Retinal pigment epithelial cell (primary cell): ENCODE data around the gene SLC7A11.

Source experiments
- DNase-seq: peaks from one replicate; pipeline ENCODE4 v3.0.0-alpha.2; 2010; ENCODE audit warnings: low read depth
- H3K4me3 ChIP-seq: 2 replicates; pipeline ENCODE4 v1.5.1; 2011; ENCODE audit warnings: mild to moderate bottlenecking, low read length, control low read depth, moderate library complexity
- TF ChIP-seq, protein P1 (sequence below): conservative IDR thresholded peaks from 2 replicates; pipeline ENCODE4 v1.5.1; 2011; ENCODE audit warnings: low read depth, low read length, control low read depth, inconsistent platforms

Gene SLC7A11

DNA sequence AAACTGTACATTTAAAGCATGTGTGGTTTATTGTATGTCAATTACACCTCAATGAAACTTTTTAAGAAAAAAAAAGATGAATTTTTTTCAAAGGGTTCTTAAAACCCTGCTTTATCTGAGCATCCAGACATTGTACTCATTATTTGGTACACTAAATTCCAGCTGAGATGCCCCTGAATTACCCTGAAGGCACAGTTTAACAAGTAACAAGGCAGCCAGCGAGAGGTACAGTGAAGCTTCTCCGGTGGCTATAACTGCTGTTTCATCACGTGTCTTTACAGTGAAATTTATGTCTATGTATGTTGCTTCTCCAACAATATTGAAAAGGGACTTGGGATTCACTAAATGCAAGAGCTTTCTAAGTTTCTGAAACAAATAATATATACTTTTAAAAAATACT, 15.8 kb downstream of the SLC7A11 start:
- TF ChIP-seq, protein P1, sequence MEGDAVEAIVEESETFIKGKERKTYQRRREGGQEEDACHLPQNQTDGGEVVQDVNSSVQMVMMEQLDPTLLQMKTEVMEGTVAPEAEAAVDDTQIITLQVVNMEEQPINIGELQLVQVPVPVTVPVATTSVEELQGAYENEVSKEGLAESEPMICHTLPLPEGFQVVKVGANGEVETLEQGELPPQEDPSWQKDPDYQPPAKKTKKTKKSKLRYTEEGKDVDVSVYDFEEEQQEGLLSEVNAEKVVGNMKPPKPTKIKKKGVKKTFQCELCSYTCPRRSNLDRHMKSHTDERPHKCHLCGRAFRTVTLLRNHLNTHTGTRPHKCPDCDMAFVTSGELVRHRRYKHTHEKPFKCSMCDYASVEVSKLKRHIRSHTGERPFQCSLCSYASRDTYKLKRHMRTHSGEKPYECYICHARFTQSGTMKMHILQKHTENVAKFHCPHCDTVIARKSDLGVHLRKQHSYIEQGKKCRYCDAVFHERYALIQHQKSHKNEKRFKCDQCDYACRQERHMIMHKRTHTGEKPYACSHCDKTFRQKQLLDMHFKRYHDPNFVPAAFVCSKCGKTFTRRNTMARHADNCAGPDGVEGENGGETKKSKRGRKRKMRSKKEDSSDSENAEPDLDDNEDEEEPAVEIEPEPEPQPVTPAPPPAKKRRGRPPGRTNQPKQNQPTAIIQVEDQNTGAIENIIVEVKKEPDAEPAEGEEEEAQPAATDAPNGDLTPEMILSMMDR, result no peak
- DNase-seq, result no peak
- no peak overlapping the region for H3K4me3 ChIP-seq

DNA sequence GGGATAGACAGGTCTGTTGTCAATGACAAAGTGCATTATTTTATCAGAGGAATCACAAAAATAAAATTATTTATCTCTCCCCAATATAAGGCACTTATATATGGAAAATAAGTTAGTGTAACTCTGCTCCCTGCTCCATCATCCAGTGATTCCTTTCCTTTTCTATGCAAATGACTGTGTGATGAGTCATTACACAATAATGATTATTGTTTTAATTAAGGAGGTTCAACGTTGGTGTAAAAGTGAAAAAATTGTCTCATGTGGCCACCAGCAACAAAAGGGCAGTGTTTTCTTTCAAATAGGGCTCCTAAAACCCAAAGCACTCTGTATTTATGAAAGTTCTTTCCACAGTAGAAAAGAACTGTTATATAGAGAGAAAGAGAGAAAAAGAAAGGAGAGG, 16.7 kb downstream of the SLC7A11 start:
- no peak overlapping the region for H3K4me3 ChIP-seq
- DNase-seq, result no peak

DNA sequence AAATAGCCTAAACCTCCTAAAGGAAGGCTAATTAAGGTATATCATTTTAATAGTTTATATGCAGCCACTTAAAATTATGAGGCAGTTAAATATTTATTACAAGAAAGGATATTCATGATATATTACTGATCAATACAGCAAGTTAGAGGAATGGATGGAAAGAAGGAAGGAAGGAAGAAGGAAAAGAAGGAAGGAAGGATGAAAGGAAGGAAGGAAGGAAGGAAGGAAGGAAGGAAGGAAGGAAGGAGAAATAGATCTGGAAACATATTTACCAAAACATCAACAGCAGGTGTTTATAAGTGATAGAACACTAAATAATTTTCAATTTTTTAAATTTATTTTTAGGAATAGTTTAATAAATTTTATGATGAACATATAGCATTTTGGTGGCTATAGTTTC, 17.5 kb downstream of the SLC7A11 start:
- DNase-seq, result no peak
- no peak overlapping the region for H3K4me3 ChIP-seq
- TF ChIP-seq, protein P1, result no peak

More for the DNA sequence above, 16.7 kb downstream of the SLC7A11 start:
- TF ChIP-seq, protein P1, result no peak

DNA sequence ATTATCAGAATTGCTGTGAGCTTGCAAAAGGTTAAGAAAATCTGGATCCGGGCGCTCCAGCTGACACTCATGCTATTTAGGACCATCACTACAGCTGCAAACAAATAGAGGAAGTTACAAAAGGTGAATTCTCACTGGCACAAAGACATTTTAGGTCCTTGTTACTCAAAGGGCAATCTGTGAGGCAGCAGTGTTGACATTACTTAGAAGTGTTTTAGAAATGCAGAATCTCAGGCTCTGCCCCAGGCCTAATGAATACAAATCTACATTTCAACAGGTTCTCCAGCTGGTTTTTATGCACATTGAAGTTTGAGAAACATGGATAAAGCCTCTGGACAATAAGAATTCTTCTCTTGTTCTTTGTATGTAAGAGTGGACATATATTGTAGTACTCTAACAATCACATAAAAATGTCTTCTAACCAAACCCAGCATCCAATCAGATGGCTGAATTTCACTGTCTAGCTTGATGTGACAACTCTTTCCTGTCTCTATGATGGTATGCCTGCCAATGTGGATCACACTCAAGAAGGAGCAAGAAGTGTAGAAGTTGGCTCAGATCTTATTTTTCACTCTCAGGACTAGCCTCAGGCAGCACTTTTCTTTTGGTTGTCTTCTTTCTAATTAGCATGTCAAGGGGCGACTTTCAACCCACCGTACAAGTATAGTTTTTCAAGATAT, 18.8 kb downstream of the SLC7A11 start:
- TF ChIP-seq, protein P1, result no peak
- no peak for DNase-seq
- H3K4me3 ChIP-seq, result no peak overlapping the region

DNA sequence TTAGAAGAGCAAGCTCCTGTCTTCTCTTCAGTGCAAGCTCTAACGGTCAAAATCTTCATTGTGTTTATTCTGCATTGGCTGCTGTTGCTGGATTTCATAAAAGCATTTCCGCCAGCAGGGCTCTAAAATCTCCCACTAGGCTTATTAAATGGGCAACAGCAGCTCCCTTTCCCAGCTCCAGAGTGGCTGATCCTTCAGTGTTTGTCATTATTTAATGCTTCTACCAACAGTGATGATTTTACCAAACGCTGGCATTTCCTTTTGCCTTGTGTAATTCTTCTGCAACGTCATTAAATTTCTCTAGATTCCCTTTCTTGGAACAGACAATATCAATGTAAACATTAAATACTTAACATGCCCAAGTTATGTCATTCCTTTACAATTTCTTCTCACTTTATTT, 20.1 kb downstream of the SLC7A11 start:
- DNase-seq, result no peak
- H3K4me3 ChIP-seq, result no peak overlapping the region
- TF ChIP-seq, protein P1, result peak; percentile 9

DNA sequence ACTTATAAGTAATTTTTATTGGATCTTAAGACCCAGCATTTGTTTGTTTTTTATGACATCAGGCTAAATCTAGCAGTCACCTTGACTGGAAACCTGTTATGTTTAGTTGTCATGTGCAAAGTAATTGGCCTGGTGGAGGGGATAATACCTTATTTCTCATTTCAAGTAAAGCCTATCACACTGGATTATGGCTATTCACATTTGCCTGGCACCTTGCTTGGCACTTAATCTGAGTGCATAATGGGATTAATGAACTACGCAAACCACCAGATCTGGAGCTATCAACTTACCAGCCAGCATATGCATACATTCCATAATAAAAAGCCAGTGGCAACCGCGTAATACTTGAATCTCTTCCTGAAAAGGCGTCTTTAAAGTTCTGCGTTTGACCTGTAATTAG, 23.2 kb downstream of the SLC7A11 start:
- TF ChIP-seq, protein P1, result no peak
- DNase-seq, result no peak

DNA sequence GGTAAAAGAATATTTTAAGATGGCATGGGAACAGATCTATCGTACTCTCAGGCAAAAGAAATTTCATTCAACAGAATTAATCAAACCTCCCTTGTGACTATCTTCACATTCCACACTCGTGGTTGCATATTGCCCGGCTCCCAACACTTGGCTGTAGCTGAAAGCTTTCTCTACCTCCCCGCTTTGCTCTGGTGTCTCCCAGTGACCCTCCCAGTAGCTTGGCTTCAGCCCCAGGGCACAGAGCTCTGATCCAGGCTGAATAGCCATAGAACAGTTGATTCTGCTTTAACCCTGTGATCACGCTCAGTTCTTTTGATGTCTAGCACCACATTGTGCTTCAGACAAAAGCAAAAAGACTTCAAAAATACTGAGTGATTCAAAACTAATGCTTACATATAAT, 24.6 kb downstream of the SLC7A11 start:
- DNase-seq, result no peak
- TF ChIP-seq, protein P1, result no peak
- no peak overlapping the region for H3K4me3 ChIP-seq

More for the DNA sequence above, 23.2 kb downstream of the SLC7A11 start:
- no peak overlapping the region for H3K4me3 ChIP-seq
